Breast epithelium (tissue), 4 donors: ENCODE data around the gene DQX1. TPM values are rescaled to one million over a fixed set of nuclear protein-coding genes. Genes with fewer than 3 reads are reported as not detected.
A peak's percentile ranks its signal among the peaks of the same experiment; 100 is the strongest.

Experiments used
- DNase-seq, 2 donors: peaks; one replicate each; pipeline ENCODE4 v3.0.0-alpha.2; 2019; ENCODE audit warnings: low spot score in 2 of 2
- H3K27ac ChIP-seq, 2 donors: fragments of 200-600 bp; sonication (generic) in 1 of 2; one replicate each; pipeline ENCODE4 v1.5.1; 2016 to 2019; ENCODE audit warnings: mild to moderate bottlenecking in 1 of 2
- H3K27me3 ChIP-seq, 2 donors: fragments of 200-600 bp; sonication (generic) in 1 of 2; one replicate each; pipeline versions ENCODE4 v1.5.1 to v1.6.0; 2017 to 2019; ENCODE audit warnings: control low read depth in 1 of 2, mild to moderate bottlenecking in 1 of 2
- H3K36me3 ChIP-seq: fragments of 200-600 bp; one replicate; pipeline ENCODE4 v1.5.1; 2019
- H3K4me1 ChIP-seq, 2 donors: fragments of 200-600 bp; sonication (generic); one replicate each; pipeline ENCODE4 v1.5.1; 2016 to 2019; ENCODE audit warnings: control low read depth in 1 of 2
- H3K4me3 ChIP-seq, 3 donors: fragments of 200-600 bp; sonication (generic); 1 replicate in 2 of 3; 2 replicates in 1 of 3; pipeline ENCODE4 v1.5.1; 2016 to 2019; ENCODE audit warnings: mild to moderate bottlenecking in 3 of 3, moderate library complexity in 2 of 3
- H3K9me3 ChIP-seq, 2 donors: fragments of 200-600 bp; sonication (generic) in 1 of 2; one replicate each; pipeline ENCODE4 v1.5.1; 2016 to 2019; ENCODE audit warnings: control low read depth in 1 of 2
- POLR2A ChIP-seq: fragments of 450-650 bp; IDR thresholded peaks from one replicate; pipeline ENCODE4 v1.6.1; 2016; ENCODE audit warnings: antibody characterized with exemption, mild to moderate bottlenecking, moderate library complexity
- POLR2AphosphoS5 ChIP-seq, 3 donors: sonication (generic); formaldehyde crosslinking; IDR thresholded peaks; one replicate each; pipeline ENCODE4 v1.6.1; 2017; ENCODE audit warnings: antibody characterized with exemption in 3 of 3
- intact Hi-C: fragments of 100-400 bp; cut with DNase I; formaldehyde crosslinking; loops from one replicate; pipeline ENCODE4 v1.15.1; 2023; ENCODE audit warnings: low total_unique reads
- total RNA-seq, 3 donors: library from RNA; depleted of rRNA; stranded (reverse); fragments of >200 nt; gene quantifications; one replicate each; pipeline ENCODE4 v1.1.0, GENCODE V29; 2016
- TF ChIP-seq, protein P1 (sequence below), 3 donors: fragments of 450-650 bp; IDR thresholded peaks; one replicate each; pipeline ENCODE4 v1.5.1; 2016 to 2017; ENCODE audit warnings: antibody characterized with exemption in 3 of 3, mild to moderate bottlenecking in 3 of 3, moderate library complexity in 3 of 3

Gene DQX1
- total RNA-seq, 3 donors from 2014 or later: 0.66 TPM; not detected in 2

DNA sequence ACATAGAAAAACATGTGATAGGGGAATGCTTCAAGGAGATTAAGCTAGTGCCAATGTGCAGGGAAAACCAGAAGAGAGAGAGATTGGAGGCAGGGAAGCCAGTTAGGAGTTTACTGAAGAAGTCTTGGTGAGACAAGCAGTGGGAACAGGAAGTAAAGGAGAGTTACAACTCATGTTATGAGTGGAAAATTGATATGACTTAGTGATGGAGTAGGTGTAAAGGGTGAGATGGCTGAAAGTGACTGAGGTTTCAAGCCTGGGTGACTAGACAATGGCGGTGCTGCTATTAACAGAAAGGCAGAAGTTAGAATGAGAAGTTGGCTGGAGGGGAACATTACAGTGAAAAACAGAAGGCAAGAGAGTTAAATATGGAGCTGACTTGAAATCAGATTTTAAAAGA lies 45.0 kb upstream of the DQX1 start:
- Histone ChIP-seq H3K4me3 (no peak overlapping the region), H3K4me1 (no peaks in the 10 kb centered on the region), H3K9me3 (no peaks in the 10 kb centered on the region), H3K27ac (no peak overlapping the region), H3K27me3 (no peaks in the 10 kb centered on the region), H3K36me3 (no peaks in the 10 kb centered on the region)
- intact Hi-C loops: no loop called here
- no peak for DNase-seq
- TF ChIP-seq, protein P1, sequence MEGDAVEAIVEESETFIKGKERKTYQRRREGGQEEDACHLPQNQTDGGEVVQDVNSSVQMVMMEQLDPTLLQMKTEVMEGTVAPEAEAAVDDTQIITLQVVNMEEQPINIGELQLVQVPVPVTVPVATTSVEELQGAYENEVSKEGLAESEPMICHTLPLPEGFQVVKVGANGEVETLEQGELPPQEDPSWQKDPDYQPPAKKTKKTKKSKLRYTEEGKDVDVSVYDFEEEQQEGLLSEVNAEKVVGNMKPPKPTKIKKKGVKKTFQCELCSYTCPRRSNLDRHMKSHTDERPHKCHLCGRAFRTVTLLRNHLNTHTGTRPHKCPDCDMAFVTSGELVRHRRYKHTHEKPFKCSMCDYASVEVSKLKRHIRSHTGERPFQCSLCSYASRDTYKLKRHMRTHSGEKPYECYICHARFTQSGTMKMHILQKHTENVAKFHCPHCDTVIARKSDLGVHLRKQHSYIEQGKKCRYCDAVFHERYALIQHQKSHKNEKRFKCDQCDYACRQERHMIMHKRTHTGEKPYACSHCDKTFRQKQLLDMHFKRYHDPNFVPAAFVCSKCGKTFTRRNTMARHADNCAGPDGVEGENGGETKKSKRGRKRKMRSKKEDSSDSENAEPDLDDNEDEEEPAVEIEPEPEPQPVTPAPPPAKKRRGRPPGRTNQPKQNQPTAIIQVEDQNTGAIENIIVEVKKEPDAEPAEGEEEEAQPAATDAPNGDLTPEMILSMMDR (IDR thresholded peaks at IDR 0.05): no peak
- TF ChIP-seq POLR2AphosphoS5 (IDR thresholded peaks at IDR 0.05): no peak

DNA sequence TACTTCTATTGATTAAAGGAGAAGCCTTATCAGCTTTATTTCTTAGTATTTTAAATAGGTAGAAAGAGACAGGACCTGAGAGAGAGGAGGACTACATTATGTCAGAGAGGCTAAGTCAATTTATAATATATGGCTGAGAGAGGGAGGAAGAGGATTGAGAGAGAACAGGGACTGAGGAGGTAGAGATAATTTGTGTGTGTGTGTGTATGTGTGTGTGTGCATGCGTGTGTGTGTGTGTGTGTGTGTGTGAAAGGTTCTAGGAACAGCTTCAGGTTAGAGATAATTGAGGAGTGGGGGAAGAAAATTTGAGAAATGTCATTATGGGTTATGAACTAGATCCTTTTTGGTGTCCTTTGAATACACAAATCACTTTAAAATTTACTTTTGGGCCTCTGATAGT lies 43.7 kb upstream of the DQX1 start:
- no peak overlapping the region for H3K27ac ChIP-seq
- intact Hi-C loops: no loop called here
- DNase-seq: no peak
- no peak for TF ChIP-seq POLR2A
- TF ChIP-seq, protein P1 (IDR thresholded peaks at IDR 0.05): no peak
- no peak for TF ChIP-seq POLR2AphosphoS5 (IDR thresholded peaks at IDR 0.05)
- H3K36me3 ChIP-seq: no peaks in the 10 kb centered on the region
- no peak overlapping the region for H3K4me3 ChIP-seq
- no peaks in the 10 kb centered on the region for H3K9me3 ChIP-seq
- no peaks in the 10 kb centered on the region for H3K4me1 ChIP-seq
- no peaks in the 10 kb centered on the region for H3K27me3 ChIP-seq

DNA sequence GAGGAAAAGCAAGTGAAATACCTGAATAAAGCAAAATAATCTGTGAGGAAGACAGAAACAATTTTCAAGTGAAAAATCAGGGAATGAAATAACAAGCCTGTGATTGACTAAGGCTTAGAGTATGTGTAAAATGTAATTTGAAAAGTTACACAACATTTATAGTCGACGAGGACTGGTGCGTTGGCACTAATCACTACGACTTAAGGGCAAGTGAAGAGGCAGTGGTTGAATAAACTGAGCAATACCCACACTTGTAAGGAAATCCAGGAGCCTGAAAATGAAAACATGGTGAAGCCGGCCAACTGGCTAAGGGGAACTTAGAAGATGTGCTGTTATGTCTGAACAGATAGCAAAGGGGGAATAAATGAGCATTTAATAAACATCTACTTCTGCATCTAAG lies 41.9 kb upstream of the DQX1 start:
- no peak for TF ChIP-seq POLR2AphosphoS5 (IDR thresholded peaks at IDR 0.05)
- TF ChIP-seq, protein P1 (IDR thresholded peaks at IDR 0.05): no peak
- no peak for TF ChIP-seq POLR2A
- Histone ChIP-seq H3K27ac (peak overlapping the region in 1 of 2 donors; percentile 48), H3K4me3 (no peak overlapping the region), H3K36me3 (no peaks in the 10 kb centered on the region), H3K9me3 (no peaks in the 10 kb centered on the region), H3K27me3 (no peaks in the 10 kb centered on the region), H3K4me1 (no peaks in the 10 kb centered on the region)
- no peak for DNase-seq
- intact Hi-C loops: no loop called here

DNA sequence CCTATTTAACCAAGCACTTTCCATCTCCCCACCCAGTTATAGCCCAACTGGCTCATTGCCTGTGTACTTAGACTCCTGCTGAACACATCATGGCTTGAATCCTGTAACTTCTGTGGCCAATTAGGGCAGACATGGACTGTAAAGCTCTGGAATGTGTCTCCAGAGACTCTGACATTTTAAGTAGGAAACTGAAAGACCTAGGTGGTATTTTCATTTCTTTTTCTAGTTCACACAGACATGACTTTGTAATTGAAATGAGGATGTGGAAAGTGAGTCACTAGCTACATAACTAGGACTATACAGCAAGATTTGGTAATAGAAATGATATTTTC lies 40.7 kb upstream of the DQX1 start:
- no peaks in the 10 kb centered on the region for H3K4me1 ChIP-seq
- no peaks in the 10 kb centered on the region for H3K9me3 ChIP-seq
- TF ChIP-seq POLR2A: no peak
- TF ChIP-seq, protein P1 (IDR thresholded peaks at IDR 0.05): no peak
- no peaks in the 10 kb centered on the region for H3K27me3 ChIP-seq
- intact Hi-C loops: no loop called here
- no peak for DNase-seq
- no peak overlapping the region for H3K27ac ChIP-seq
- H3K4me3 ChIP-seq: no peak overlapping the region
- H3K36me3 ChIP-seq: no peaks in the 10 kb centered on the region

DNA sequence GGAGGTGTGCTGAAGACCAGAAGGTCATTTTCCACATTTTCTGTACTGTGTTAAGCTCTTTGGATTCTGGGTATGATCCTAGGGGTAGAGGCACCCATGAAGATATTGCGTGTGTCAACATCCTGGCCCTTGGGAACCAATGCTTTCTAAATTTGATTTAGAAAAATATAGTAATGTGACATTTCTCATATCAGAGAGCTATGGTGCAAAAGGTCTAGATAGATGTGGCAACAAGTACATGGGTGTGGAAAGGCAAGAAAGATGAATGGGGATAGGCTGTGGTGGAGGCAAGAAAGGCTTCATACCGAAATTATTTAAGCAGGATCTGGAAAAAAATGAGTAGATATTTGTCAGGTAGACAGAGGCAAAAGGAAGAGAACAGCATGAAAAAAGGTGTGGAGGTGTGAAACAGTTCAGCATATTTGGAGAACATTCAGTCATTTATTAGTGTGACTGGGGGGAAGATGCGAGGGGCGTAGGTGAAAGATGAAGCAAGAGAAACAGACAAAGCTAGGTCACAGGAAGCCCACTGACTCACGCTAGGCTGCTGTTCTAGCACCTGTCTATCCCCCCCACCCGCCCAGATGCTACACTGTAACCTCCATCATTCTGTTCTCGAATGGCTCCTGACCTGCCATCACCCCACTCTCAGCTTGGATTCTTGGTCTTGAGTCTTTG lies 40.2 kb upstream of the DQX1 start:
- no peak overlapping the region for H3K27ac ChIP-seq
- no peaks in the 10 kb centered on the region for H3K36me3 ChIP-seq
- H3K27me3 ChIP-seq: no peaks in the 10 kb centered on the region
- no peaks in the 10 kb centered on the region for H3K4me1 ChIP-seq
- no peak for DNase-seq
- no peak for TF ChIP-seq POLR2A
- TF ChIP-seq, protein P1 (IDR thresholded peaks at IDR 0.05): no peak
- no peak for TF ChIP-seq POLR2AphosphoS5 (IDR thresholded peaks at IDR 0.05)
- H3K4me3 ChIP-seq: no peak overlapping the region
- no peaks in the 10 kb centered on the region for H3K9me3 ChIP-seq
- intact Hi-C loops: no loop called here
